ENCODE measurements around the gene CADM1. TPM values are rescaled to one million over a fixed set of nuclear protein-coding genes. Genes with fewer than 3 reads are reported as not detected.

Gene CADM1
- polyA plus RNA-seq, 1 donor, result 22.8 TPM

DNA sequence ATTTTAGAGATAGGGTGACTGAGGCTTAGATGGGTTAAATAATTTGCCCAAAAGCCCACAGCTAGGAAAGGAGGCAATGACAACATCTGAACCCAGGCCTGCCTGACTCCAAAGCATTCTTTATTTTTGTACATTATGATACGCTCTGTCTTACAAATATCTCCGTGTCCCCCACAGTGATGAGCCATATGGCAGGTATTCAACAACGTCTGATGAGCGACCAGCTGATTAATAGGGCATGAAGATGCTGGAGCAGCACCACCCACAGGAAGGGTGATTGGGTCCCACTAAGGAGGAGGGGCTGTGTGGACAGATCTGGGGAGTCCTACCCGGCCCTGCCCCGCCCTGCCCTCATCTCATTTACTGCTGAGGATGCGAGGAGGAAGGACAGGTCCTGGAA, 380.6 kb downstream of the CADM1 start:
- DNase-seq (ENCODE audit: low read depth), result no peak

DNA sequence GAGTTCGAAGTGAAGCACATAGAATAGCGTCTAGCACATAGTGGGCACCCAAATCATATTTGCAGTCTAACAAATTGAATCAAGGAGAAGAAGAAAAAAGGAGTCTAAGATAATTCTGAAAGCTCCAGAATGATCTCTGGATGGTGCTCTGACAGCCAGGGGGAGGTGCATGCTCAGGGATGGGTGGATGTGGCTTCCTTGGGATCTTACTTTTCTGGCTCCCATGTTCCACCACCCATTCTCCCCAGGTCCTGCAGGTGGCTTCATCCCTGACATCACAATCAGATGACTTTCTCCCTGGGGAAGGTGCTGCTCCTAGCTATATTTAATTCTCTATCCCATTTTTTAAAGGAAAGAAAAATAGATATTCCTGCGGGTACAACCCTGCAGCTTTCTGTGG, 381.9 kb downstream of the CADM1 start:
- no peak for DNase-seq (ENCODE audit: low read depth)
